ENCODE results near the gene WDR70.
"Not testable (repeated sequence)": the region's sequence is repeated elsewhere in the genome, so short reads cannot be mapped to it uniquely, and the experiment has no call there.

Gene WDR70

GRCh38 chr5:37575541-37576489 lies 196.7 kb downstream of the WDR70 start:
- no peak for TF ChIP-seq CTCF (IDR thresholded peaks at IDR 0.05; ENCODE audit: control insufficient read depth, extremely low read depth, insufficient read depth)
- no peak overlapping the region for H3K4me3 ChIP-seq (ENCODE audit: low read depth, low read length)
- no peak for DNase-seq (ENCODE audit: low read depth)

GRCh38 chr5:37576552-37576951 lies 197.4 kb downstream of the WDR70 start:
- DNase-seq (ENCODE audit: low read depth): no peak
- no peak overlapping the region for H3K4me3 ChIP-seq (ENCODE audit: low read depth, low read length)

GRCh38 chr5:37578176-37578575 lies 199.1 kb downstream of the WDR70 start:
- DNase-seq (ENCODE audit: low read depth): no peak
- H3K4me3 ChIP-seq (ENCODE audit: low read depth, low read length): no peak overlapping the region
- no peak for TF ChIP-seq CTCF (IDR thresholded peaks at IDR 0.05; ENCODE audit: control insufficient read depth, extremely low read depth, insufficient read depth)

More at GRCh38 chr5:37576552-37576951, 197.4 kb downstream of the WDR70 start:
- TF ChIP-seq CTCF (IDR thresholded peaks at IDR 0.05; ENCODE audit: control insufficient read depth, extremely low read depth, insufficient read depth): no peak

- DNase-seq (ENCODE audit: low read depth): no peak
- no peak overlapping the region for H3K4me3 ChIP-seq (ENCODE audit: low read depth, low read length)
- TF ChIP-seq CTCF (IDR thresholded peaks at IDR 0.05; ENCODE audit: control insufficient read depth, extremely low read depth, insufficient read depth): no peak
Observed at GRCh38 chr5:37580106-37580505, 201.0 kb downstream of the WDR70 start.

GRCh38 chr5:37582202-37582601 lies 203.1 kb downstream of the WDR70 start:
- DNase-seq (ENCODE audit: low read depth): no peak
- H3K4me3 ChIP-seq (ENCODE audit: low read depth, low read length): no peak overlapping the region
- TF ChIP-seq CTCF (IDR thresholded peaks at IDR 0.05; ENCODE audit: control insufficient read depth, extremely low read depth, insufficient read depth): no peak

GRCh38 chr5:37593292-37593691 lies 214.2 kb downstream of the WDR70 start:
- H3K4me3 ChIP-seq (ENCODE audit: low read depth, low read length); DNase-seq (ENCODE audit: low read depth): not testable (repeated sequence)

- H3K4me3 ChIP-seq (ENCODE audit: low read depth, low read length); DNase-seq (ENCODE audit: low read depth): not testable (repeated sequence)
Observed at GRCh38 chr5:37594864-37595263, 215.7 kb downstream of the WDR70 start.

- DNase-seq (ENCODE audit: low read depth): no peak
- no peak for TF ChIP-seq CTCF (IDR thresholded peaks at IDR 0.05; ENCODE audit: control insufficient read depth, extremely low read depth, insufficient read depth)
- H3K4me3 ChIP-seq (ENCODE audit: low read depth, low read length): no peak overlapping the region
Observed at GRCh38 chr5:37598733-37599132, 219.6 kb downstream of the WDR70 start.
